NCI-H748 (cell line): ENCODE results near the gene IHH.

Experiments used
- DNase-seq: peaks from one replicate; lab custom pipeline; 2025; ENCODE audit not compliant: unreplicated experiment; lab: John Stamatoyannopoulos, UW

IHH gene

GRCh38 chr2:219078126-219078525 is 17.4 kb upstream of the IHH start:
- no peak for DNase-seq

GRCh38 chr2:219076253-219076652 is 15.5 kb upstream of the IHH start:
- DNase-seq = no peak

- peak; percentile 72 for DNase-seq
Measured at GRCh38 chr2:219073413-219074129, 12.8 kb upstream of the IHH start.

GRCh38 chr2:219072741-219073250 is 12.1 kb upstream of the IHH start:
- no peak for DNase-seq

- no peak for DNase-seq
Measured at GRCh38 chr2:219071131-219071816, 10.6 kb upstream of the IHH start.

GRCh38 chr2:219065484-219065883 is 4.8 kb upstream of the IHH start:
- no peak for DNase-seq

- DNase-seq = no peak
Measured at GRCh38 chr2:219062081-219062480, 1.4 kb upstream of the IHH start.

- peak; percentile 35 for DNase-seq
Measured at GRCh38 chr2:219059725-219060682, 717 bp downstream of the IHH start.

GRCh38 chr2:219059375-219059724 is 1.4 kb downstream of the IHH start:
- DNase-seq = no peak

- no peak for DNase-seq
Measured at GRCh38 chr2:219058541-219059374, 2.0 kb downstream of the IHH start.

- peak; percentile 87 for DNase-seq
Measured at GRCh38 chr2:219057709-219058540, 2.8 kb downstream of the IHH start.

- DNase-seq = no peak
Measured at GRCh38 chr2:219056896-219057708, 3.6 kb downstream of the IHH start.

GRCh38 chr2:219056176-219056895 is 4.4 kb downstream of the IHH start:
- DNase-seq = no peak

GRCh38 chr2:219054956-219055903 is 5.5 kb downstream of the IHH start:
- no peak for DNase-seq

- no peak for DNase-seq
Measured at GRCh38 chr2:219049282-219049681, 11.4 kb downstream of the IHH start.

GRCh38 chr2:219045937-219046550 is 14.7 kb downstream of the IHH start:
- no peak for DNase-seq

- DNase-seq = no peak
Measured at GRCh38 chr2:219042750-219043149, 18.0 kb downstream of the IHH start.
